GM18951 (cell line): ENCODE data around the gene MAP4K2.
"Not testable (repeated sequence)": the region's sequence is repeated elsewhere in the genome, so short reads cannot be mapped to it uniquely, and the experiment has no call there.

Experiments used
- POLR2A ChIP-seq: IDR thresholded peaks from 4 replicates; pipeline ENCODE4 v1.6.1; 2011; ENCODE audit warnings: mild to moderate bottlenecking; ENCODE audit not compliant: insufficient read length, insufficient read depth; ENCODE audit errors: extremely low read depth
- in situ Hi-C: fragments of 300-500 bp; cut with MboI; formaldehyde crosslinking; loops from one replicate; pipeline ENCODE4 v1.12.0; 2022; ENCODE audit warnings: low sequenced_read_pairs, mixed read lengths, inconsistent platforms; ENCODE audit not compliant: unreplicated experiment

Gene MAP4K2

GRCh38 chr11:64834723-64835615 is 32.0 kb upstream of the MAP4K2 start:
- in situ Hi-C loops: no loop called here
- TF ChIP-seq POLR2A: no peak

DNA sequence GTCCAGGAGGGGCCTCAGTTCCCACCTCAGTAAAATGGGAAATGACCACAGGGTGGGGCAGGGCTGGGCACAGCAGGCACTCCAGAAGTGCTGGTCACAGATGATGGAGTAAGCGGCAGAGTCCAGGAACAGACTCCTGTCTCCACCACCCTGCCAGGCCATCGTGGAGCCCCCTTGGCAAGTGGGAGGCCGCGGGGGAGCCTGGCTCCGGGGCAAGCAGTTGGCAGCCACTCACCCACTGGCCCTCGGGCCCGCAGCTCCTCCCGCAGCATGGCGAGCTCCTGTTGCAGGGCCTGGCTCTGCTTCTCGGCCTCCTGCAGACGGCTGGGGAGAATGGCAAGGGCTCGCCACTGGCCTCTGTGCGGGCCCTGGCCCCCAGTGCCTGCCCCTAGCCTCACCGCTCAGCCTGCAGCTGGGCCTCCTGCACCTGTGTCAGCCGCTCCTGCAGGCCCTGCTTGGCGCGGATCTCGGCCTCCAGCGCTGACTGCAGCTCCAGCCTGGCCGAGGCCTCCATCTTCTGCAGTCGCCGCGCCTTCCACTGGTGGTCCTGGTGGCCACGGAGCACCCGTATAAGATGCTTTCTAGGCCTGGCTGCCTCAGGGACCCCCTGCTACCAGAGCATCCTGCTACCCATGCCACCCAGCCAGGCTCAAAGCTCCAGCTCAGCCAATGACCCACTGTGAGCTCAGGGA is 31.2 kb upstream of the MAP4K2 start:
- in situ Hi-C loops: no loop called here

GRCh38 chr11:64833509-64833908 is 30.5 kb upstream of the MAP4K2 start:
- in situ Hi-C loops: no loop called here
- TF ChIP-seq POLR2A: no peak

More for the DNA sequence above, 31.2 kb upstream of the MAP4K2 start:
- no peak for TF ChIP-seq POLR2A

GRCh38 chr11:64833198-64833502 is 30.1 kb upstream of the MAP4K2 start:
- in situ Hi-C loops: no loop called here
- no peak for TF ChIP-seq POLR2A

DNA sequence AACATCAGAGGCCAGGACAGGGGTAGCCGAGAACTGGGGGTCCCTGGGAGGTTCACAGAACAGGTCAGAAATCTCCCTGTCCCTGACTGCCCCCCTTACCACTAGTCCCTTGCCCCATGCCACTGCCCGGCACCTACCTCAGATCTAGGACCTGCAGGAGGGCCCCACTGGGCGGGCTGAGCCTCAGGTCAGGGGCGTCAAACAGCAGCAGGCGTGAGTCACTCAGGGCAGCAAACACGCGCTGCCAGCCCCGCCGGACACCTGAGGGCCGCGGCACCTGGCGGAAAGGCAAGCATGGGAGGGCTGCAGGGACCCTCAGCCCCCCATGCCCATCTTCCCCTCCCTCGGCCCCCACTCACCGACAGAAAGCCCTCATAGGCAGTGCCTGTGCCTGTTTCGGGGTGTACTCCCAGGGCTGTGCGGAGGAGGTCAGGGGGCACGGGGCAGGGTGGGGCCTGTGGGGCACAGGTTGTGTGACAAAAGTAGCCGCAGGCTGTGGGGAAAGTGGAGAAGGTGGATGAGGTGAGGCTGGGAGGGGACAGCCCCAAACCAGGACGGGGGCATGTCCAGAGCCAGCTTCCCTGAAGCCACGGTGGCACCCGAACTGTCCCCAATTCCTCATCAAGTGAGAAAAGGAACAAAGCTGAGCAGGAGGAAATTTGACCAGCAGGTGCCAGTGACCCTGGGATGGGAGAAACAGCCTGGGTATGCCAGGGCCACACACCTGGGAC is 29.6 kb upstream of the MAP4K2 start:
- no peak for TF ChIP-seq POLR2A

GRCh38 chr11:64831411-64831891 is 28.4 kb upstream of the MAP4K2 start:
- no peak for TF ChIP-seq POLR2A
- in situ Hi-C loops: no loop called here

More for the DNA sequence above, 29.6 kb upstream of the MAP4K2 start:
- in situ Hi-C loops: no loop called here

- in situ Hi-C loops: no loop called here
- no peak for TF ChIP-seq POLR2A
Observed at GRCh38 chr11:64829536-64830251, 26.7 kb upstream of the MAP4K2 start.

DNA sequence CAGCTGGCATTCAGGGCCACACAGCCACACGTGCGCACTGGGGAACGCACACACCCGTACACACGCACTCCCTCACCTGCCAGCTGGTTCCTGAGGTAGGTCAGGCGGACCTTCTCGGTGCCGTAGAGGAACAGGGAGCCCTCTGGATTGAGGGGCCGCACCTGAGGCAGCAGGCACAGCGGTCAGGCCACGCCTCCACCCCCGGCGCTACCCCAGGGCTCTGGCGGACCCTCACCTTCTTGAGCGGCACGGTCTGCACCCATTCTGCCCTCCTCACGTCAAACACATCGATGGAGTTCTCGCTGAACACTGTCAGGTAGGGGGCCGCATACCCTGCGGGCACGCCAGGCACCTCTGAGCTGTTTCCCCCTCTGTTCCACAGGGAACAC is 24.4 kb upstream of the MAP4K2 start:
- in situ Hi-C loops: no loop called here
- no peak for TF ChIP-seq POLR2A

DNA sequence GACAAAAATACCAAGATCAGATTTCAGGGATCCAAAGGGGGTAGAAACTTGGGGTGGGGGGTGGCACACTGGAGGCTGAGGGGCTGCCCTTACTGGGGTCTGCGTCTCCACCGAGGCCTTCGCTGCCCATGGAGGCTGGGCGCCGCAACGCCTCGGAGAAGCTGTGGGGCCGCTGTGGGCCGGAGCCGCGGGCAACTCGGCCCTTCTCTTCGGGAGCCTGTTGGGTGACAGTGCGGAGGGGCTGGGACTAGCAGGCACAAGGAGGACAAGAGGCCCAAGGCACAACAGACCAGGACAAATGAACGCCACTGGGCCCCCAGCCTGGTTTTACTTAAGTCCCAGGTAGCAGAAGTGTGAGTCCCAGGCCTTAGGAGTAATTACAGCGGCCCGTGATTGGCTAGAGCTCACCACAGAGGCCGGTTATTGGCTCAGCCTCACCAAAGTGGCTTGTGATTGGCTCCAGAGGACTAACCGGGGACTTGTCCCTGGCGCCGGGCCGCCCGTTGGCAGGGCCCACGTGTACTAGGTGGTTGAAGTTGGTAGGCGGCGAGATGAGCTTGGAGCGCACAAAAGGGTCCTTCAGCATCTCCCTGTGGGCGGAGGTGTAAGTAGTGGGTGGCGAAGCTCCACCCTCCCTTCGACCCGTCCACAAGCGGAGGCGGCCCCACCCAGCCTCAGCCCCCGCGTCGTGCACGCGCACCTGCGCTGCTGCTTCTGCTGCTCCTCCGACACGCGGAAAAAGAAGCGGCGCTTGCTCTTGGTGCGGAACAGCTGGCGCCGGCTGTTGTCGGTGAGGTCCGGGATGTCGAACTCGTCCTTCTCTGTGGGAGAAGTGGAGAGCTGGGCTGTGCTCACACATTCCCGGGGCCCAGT is 23.8 kb upstream of the MAP4K2 start:
- in situ Hi-C loops: no loop called here
- no peak for TF ChIP-seq POLR2A

DNA sequence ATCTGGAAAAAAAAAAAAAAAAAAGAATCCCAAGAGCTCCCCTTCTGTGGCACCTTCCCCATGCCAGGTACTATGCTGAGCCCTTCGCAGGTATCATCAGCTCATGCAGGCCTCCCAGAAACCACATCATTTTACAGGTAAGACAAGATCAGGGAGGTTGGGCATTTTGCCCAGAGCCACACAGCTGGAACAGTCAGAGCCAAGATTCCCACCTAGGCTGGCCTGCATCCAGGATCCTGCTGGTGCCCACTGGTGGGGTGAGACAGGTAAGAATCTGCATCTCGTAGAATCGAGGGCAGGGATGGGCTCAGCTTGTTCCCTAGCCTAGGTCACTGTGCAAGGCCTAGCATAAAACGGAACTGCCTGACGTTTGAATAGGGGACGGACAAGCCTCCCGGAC is 23.0 kb upstream of the MAP4K2 start:
- TF ChIP-seq POLR2A: no peak
- in situ Hi-C loops: no loop called here

DNA sequence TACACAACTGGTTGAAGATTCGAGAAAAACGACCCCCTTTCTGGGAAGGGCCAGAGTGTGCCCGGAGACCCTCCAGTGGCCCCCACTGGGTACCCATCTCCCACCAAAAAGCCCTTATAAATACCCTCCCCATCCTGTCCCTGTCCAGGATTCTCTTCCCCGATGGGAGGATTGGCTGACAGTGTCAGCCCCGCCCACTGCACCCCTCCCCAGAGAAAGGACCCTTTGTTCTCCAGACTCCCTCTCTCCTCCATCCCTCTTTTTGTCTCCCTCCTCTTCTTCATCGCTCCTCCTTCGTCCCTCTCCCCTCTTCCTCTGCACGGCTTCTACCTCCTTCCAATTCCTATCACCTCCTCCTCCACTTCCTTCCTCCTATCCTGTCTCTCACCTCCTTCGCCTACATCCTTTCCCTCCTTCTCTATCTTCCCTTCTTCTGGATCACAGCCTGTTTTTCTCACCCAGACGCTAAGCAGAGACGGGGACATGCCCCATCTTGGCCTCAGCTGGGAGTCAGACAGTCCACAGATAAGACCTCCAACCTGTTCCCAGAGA is 20.6 kb upstream of the MAP4K2 start:
- TF ChIP-seq POLR2A: no peak
- in situ Hi-C loops: no loop called here

DNA sequence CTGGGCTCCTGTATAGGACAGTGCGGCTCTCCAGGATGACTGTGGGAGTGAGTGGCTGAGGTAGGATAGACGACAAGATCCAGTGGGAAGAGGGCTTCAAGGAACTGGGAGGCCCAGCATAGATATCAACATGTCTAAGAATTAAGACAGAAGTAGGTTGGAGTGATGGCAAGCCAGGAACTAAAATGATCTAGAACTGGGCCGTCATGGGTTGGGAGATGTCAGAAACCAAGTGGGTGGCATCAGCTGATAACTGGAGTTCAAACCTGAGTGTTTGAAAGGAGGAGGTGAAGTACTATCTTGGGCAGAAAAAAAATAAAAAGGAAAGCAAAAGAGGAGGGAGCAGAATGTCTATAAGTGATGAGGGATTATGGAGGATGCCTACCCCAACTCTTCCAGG is 14.5 kb upstream of the MAP4K2 start:
- in situ Hi-C loops: no loop called here
- TF ChIP-seq POLR2A: no peak

DNA sequence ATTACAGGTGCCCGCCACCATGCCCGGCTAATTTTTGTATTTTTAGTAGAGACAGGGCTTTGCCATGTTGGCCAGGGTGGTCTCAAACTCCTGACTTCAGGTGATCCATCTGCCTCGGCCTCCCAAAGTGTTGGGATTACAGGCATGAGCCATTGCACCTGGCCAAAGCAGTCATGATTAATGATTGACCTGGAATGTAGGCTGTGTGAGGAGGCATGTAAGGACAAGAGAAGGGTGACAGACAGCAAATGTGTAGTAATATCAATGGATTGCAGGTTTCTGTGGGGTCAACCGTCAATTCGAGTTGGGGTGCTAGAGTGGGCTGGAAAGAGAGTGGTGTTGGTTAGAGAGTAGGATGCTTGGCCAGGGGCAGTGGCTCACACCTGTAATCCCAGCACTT is 12.4 kb upstream of the MAP4K2 start:
- in situ Hi-C loops: not testable (repeated sequence)
